Rectal smooth muscle tissue (tissue), 1 donor: ENCODE results near the gene SPRED2.

ENCODE experiments used
- H3K27ac ChIP-seq: one replicate; pipeline ENCODE4 v1.7.0; 2013; ENCODE audit warnings: low read depth, low read length, inconsistent platforms
- H3K27me3 ChIP-seq: one replicate; pipeline ENCODE4 v1.7.0; 2013; ENCODE audit warnings: low read length; ENCODE audit not compliant: control insufficient read depth, insufficient read depth
- H3K36me3 ChIP-seq: one replicate; pipeline ENCODE4 v1.7.0; 2013; ENCODE audit warnings: low read length; ENCODE audit not compliant: control insufficient read depth, insufficient read depth
- H3K4me1 ChIP-seq: one replicate; pipeline ENCODE4 v1.7.0; 2013; ENCODE audit warnings: low read length; ENCODE audit not compliant: control insufficient read depth, insufficient read depth
- H3K4me3 ChIP-seq: one replicate; pipeline ENCODE4 v1.7.0; 2013; ENCODE audit warnings: low read length
- H3K9ac ChIP-seq: one replicate; pipeline ENCODE4 v1.7.0; 2013; ENCODE audit warnings: low read length

Gene SPRED2

GRCh38 chr2:65420712-65421431, 11.5 kb downstream of the SPRED2 start:
- Histone ChIP-seq H3K36me3 (no peaks in the 10 kb centered on the region), H3K4me3 (no peak overlapping the region), H3K4me1 (no peaks in the 10 kb centered on the region), H3K9ac (no peak overlapping the region), H3K27ac (no peak overlapping the region), H3K27me3 (no peaks in the 10 kb centered on the region)

- Histone ChIP-seq H3K4me3 (no peak overlapping the region), H3K27me3 (no peaks in the 10 kb centered on the region), H3K36me3 (no peaks in the 10 kb centered on the region), H3K4me1 (no peaks in the 10 kb centered on the region), H3K9ac (no peak overlapping the region), H3K27ac (no peak overlapping the region)
Observed at GRCh38 chr2:65417509-65418085, 14.8 kb downstream of the SPRED2 start.

- Histone ChIP-seq H3K27me3 (no peaks in the 10 kb centered on the region), H3K4me1 (no peaks in the 10 kb centered on the region), H3K27ac (no peak overlapping the region), H3K9ac (no peak overlapping the region), H3K4me3 (no peak overlapping the region), H3K36me3 (no peaks in the 10 kb centered on the region)
Observed at GRCh38 chr2:65416945-65417344, 15.5 kb downstream of the SPRED2 start.

GRCh38 chr2:65416321-65416720, 16.1 kb downstream of the SPRED2 start:
- Histone ChIP-seq H3K27ac (no peak overlapping the region), H3K9ac (no peak overlapping the region), H3K4me3 (no peak overlapping the region), H3K4me1 (no peaks in the 10 kb centered on the region), H3K27me3 (no peaks in the 10 kb centered on the region), H3K36me3 (no peaks in the 10 kb centered on the region)

GRCh38 chr2:65415091-65415490, 17.3 kb downstream of the SPRED2 start:
- H3K36me3 ChIP-seq = no peaks in the 10 kb centered on the region

GRCh38 chr2:65413610-65414009, 18.8 kb downstream of the SPRED2 start:
- no peaks in the 10 kb centered on the region for H3K4me1 ChIP-seq
- H3K4me3 ChIP-seq = no peak overlapping the region
- no peak overlapping the region for H3K9ac ChIP-seq
- no peaks in the 10 kb centered on the region for H3K27me3 ChIP-seq
- no peak overlapping the region for H3K27ac ChIP-seq
- H3K36me3 ChIP-seq = no peaks in the 10 kb centered on the region

More at GRCh38 chr2:65415091-65415490, 17.3 kb downstream of the SPRED2 start:
- H3K9ac ChIP-seq = no peak overlapping the region
- no peak overlapping the region for H3K27ac ChIP-seq
- H3K27me3 ChIP-seq = no peaks in the 10 kb centered on the region
- no peaks in the 10 kb centered on the region for H3K4me1 ChIP-seq
- H3K4me3 ChIP-seq = no peak overlapping the region

GRCh38 chr2:65413106-65413505, 19.3 kb downstream of the SPRED2 start:
- Histone ChIP-seq H3K9ac (no peak overlapping the region), H3K27me3 (no peaks in the 10 kb centered on the region), H3K27ac (no peak overlapping the region), H3K36me3 (no peaks in the 10 kb centered on the region), H3K4me3 (no peak overlapping the region), H3K4me1 (no peaks in the 10 kb centered on the region)

- no peak overlapping the region for H3K9ac ChIP-seq
- no peak overlapping the region for H3K27ac ChIP-seq
- no peak overlapping the region for H3K4me3 ChIP-seq
- no peaks in the 10 kb centered on the region for H3K27me3 ChIP-seq
- H3K36me3 ChIP-seq = no peaks in the 10 kb centered on the region
- H3K4me1 ChIP-seq = no peaks in the 10 kb centered on the region
Observed at GRCh38 chr2:65411056-65411795, 21.2 kb downstream of the SPRED2 start.

GRCh38 chr2:65409045-65409444, 23.4 kb downstream of the SPRED2 start:
- H3K4me3 ChIP-seq = no peak overlapping the region
- H3K36me3 ChIP-seq = no peaks in the 10 kb centered on the region
- no peaks in the 10 kb centered on the region for H3K4me1 ChIP-seq
- no peaks in the 10 kb centered on the region for H3K27me3 ChIP-seq
- no peak overlapping the region for H3K27ac ChIP-seq
- no peak overlapping the region for H3K9ac ChIP-seq

- Histone ChIP-seq H3K9ac (no peak overlapping the region), H3K4me1 (no peaks in the 10 kb centered on the region), H3K36me3 (no peaks in the 10 kb centered on the region), H3K4me3 (no peak overlapping the region), H3K27ac (no peak overlapping the region), H3K27me3 (no peaks in the 10 kb centered on the region)
Observed at GRCh38 chr2:65407240-65407639, 25.2 kb downstream of the SPRED2 start.

GRCh38 chr2:65404988-65405697, 27.3 kb downstream of the SPRED2 start:
- no peaks in the 10 kb centered on the region for H3K4me1 ChIP-seq

GRCh38 chr2:65403529-65403915, 28.9 kb downstream of the SPRED2 start:
- H3K36me3 ChIP-seq = no peaks in the 10 kb centered on the region
- H3K4me3 ChIP-seq = no peak overlapping the region
- no peak overlapping the region for H3K9ac ChIP-seq
- no peaks in the 10 kb centered on the region for H3K4me1 ChIP-seq
- no peak overlapping the region for H3K27ac ChIP-seq
- H3K27me3 ChIP-seq = no peaks in the 10 kb centered on the region

More at GRCh38 chr2:65404988-65405697, 27.3 kb downstream of the SPRED2 start:
- Histone ChIP-seq H3K27ac (no peak overlapping the region), H3K9ac (no peak overlapping the region), H3K36me3 (no peaks in the 10 kb centered on the region), H3K4me3 (no peak overlapping the region), H3K27me3 (no peaks in the 10 kb centered on the region)
